ENCODE results near the gene RIMBP2. TPM values are rescaled to one million over a fixed set of nuclear protein-coding genes. Genes with fewer than 3 reads are reported as not detected.

RIMBP2 gene
- total RNA-seq, 1 experiment from 2014 or later, result not detected

GRCh38 chr12:130602251-130602650 lies 113.8 kb downstream of the RIMBP2 start:
- Histone ChIP-seq H3K4me1 (no peaks in the 10 kb centered on the region), H3K36me3 (ENCODE audit: control insufficient read depth, insufficient read depth, low read length) (no peaks in the 10 kb centered on the region), H3K9me3 (peaks cover 8% of the 10 kb centered on the region), H3K27me3 (replicated peaks; ENCODE audit: control insufficient read depth, insufficient read depth, low read length) (no peaks in the 10 kb centered on the region), H3K4me3 (ENCODE audit: low read depth, low read length) (no peak overlapping the region)
- no peak overlapping the region for H3K27ac Mint-ChIP-seq (ENCODE audit: unreplicated experiment)
- H3K4me1 Mint-ChIP-seq (ENCODE audit: low read depth, unreplicated experiment), result peaks cover 6% of the 10 kb centered on the region
- no TSS peak for BruUV-seq (replicated peaks)
- TF ChIP-seq CTCF (IDR thresholded peaks at IDR 0.05; ENCODE audit: insufficient read depth in 1 of 2, low read depth in 1 of 2, low read length in 1 of 2, severe bottlenecking in 1 of 2, unreplicated experiment in 1 of 2), result no peak
- no peak overlapping the region for H3K4me3 Mint-ChIP-seq (ENCODE audit: unreplicated experiment)
- intact Hi-C loops (cut with micrococcal nuclease; ENCODE audit: unreplicated experiment), result no loop called here
- CTCF ChIA-PET, result no interaction called here
- no peak for DNase-seq
- peaks cover 2% of the 10 kb centered on the region for H3K27me3 Mint-ChIP-seq (ENCODE audit: insufficient read depth, unreplicated experiment)
- POLR2A ChIA-PET, result no interaction called here
- H3K9me3 Mint-ChIP-seq (ENCODE audit: unreplicated experiment), result peaks cover 18% of the 10 kb centered on the region
- H3K36me3 Mint-ChIP-seq (ENCODE audit: insufficient read depth, unreplicated experiment), result no peaks in the 10 kb centered on the region

- peaks cover 8% of the 10 kb centered on the region for H3K9me3 ChIP-seq
- Mint-ChIP-seq H3K36me3 (ENCODE audit: insufficient read depth, unreplicated experiment) (no peaks in the 10 kb centered on the region), H3K4me1 (ENCODE audit: low read depth, unreplicated experiment) (peaks cover 6% of the 10 kb centered on the region), H3K27ac (ENCODE audit: unreplicated experiment) (no peak overlapping the region), H3K27me3 (ENCODE audit: insufficient read depth, unreplicated experiment) (peaks cover 2% of the 10 kb centered on the region), H3K4me3 (ENCODE audit: unreplicated experiment) (no peak overlapping the region), H3K9me3 (ENCODE audit: unreplicated experiment) (peaks cover 20% of the 10 kb centered on the region)
- H3K27me3 ChIP-seq (replicated peaks; ENCODE audit: control insufficient read depth, insufficient read depth, low read length), result no peaks in the 10 kb centered on the region
- POLR2A ChIA-PET, result no interaction called here
- BruUV-seq (replicated peaks), result no TSS peak
- no peak for TF ChIP-seq CTCF (IDR thresholded peaks at IDR 0.05; ENCODE audit: insufficient read depth in 1 of 2, low read depth in 1 of 2, low read length in 1 of 2, severe bottlenecking in 1 of 2, unreplicated experiment in 1 of 2)
- no peak for DNase-seq
- intact Hi-C loops (cut with micrococcal nuclease; ENCODE audit: unreplicated experiment), result no loop called here
- H3K36me3 ChIP-seq (ENCODE audit: control insufficient read depth, insufficient read depth, low read length), result no peaks in the 10 kb centered on the region
- no peak overlapping the region for H3K4me3 ChIP-seq (ENCODE audit: low read depth, low read length)
- no peaks in the 10 kb centered on the region for H3K4me1 ChIP-seq
- CTCF ChIA-PET, result no interaction called here
Observed at GRCh38 chr12:130601327-130601726, 114.8 kb downstream of the RIMBP2 start.

- Mint-ChIP-seq H3K36me3 (ENCODE audit: insufficient read depth, unreplicated experiment) (no peaks in the 10 kb centered on the region), H3K27me3 (ENCODE audit: insufficient read depth, unreplicated experiment) (peaks cover 2% of the 10 kb centered on the region), H3K4me3 (ENCODE audit: unreplicated experiment) (no peak overlapping the region), H3K9me3 (ENCODE audit: unreplicated experiment) (peaks cover 20% of the 10 kb centered on the region), H3K27ac (ENCODE audit: unreplicated experiment) (no peak overlapping the region), H3K4me1 (ENCODE audit: low read depth, unreplicated experiment) (peaks cover 6% of the 10 kb centered on the region)
- H3K36me3 ChIP-seq (ENCODE audit: control insufficient read depth, insufficient read depth, low read length), result no peaks in the 10 kb centered on the region
- BruUV-seq (replicated peaks), result no TSS peak
- TF ChIP-seq CTCF (IDR thresholded peaks at IDR 0.05; ENCODE audit: insufficient read depth in 1 of 2, low read depth in 1 of 2, low read length in 1 of 2, severe bottlenecking in 1 of 2, unreplicated experiment in 1 of 2), result no peak
- H3K4me1 ChIP-seq, result no peaks in the 10 kb centered on the region
- intact Hi-C loops (cut with micrococcal nuclease; ENCODE audit: unreplicated experiment), result no loop called here
- ChIA-PET CTCF (no interaction called here), POLR2A (no interaction called here)
- H3K27me3 ChIP-seq (replicated peaks; ENCODE audit: control insufficient read depth, insufficient read depth, low read length), result no peaks in the 10 kb centered on the region
- peaks cover 8% of the 10 kb centered on the region for H3K9me3 ChIP-seq
- H3K4me3 ChIP-seq (ENCODE audit: low read depth, low read length), result no peak overlapping the region
- no peak for DNase-seq
Observed at GRCh38 chr12:130596241-130596640, 119.9 kb downstream of the RIMBP2 start.

All from Caco-2 (cell line).